K562 (cell line): ENCODE measurements around the gene CNP. TPM values are rescaled to one million over a fixed set of nuclear protein-coding genes. Genes with fewer than 3 reads are reported as not detected.

Source experiments
- BCOR ChIP-seq: fragments of 450-650 bp; IDR thresholded peaks from 2 replicates; pipeline ENCODE4 v1.6.1; 2016
- BDP1 ChIP-seq: IDR thresholded peaks from 3 replicates; pipeline ENCODE4 v1.6.1; 2011; ENCODE audit not compliant: insufficient read length, insufficient read depth
- FOXK2 ChIP-seq, 2 experiments: fragments of 450-650 bp; IDR thresholded peaks in 1 of 2; conservative IDR thresholded peaks in 1 of 2; 2 replicates each; pipeline ENCODE4 v1.6.1; 2016; ENCODE audit warnings: low read depth in 2 of 2, mild to moderate bottlenecking in 1 of 2
- KDM1A ChIP-seq, 2 experiments: fragments of 450-650 bp; IDR thresholded peaks; 2 replicates each; pipeline ENCODE4 v1.6.1; 2016; ENCODE audit warnings: mild to moderate bottlenecking in 2 of 2
- NONO ChIP-seq, 2 experiments: fragments of 200-400 bp in 1 of 2; fragments of 450-650 bp in 1 of 2; formaldehyde crosslinking in 1 of 2; IDR thresholded peaks; 2 replicates each; pipeline ENCODE4 v1.6.1; 2017; ENCODE audit warnings: low read depth in 2 of 2, mild to moderate bottlenecking in 2 of 2, moderate library complexity in 2 of 2, low read length in 1 of 2
- PML ChIP-seq: IDR thresholded peaks from 2 replicates; pipeline ENCODE4 v1.6.1; 2012; ENCODE audit warnings: low read length, inconsistent platforms
- POLR2A ChIP-seq: fragments of 450-650 bp; conservative IDR thresholded peaks from 2 replicates; pipeline ENCODE4 v1.6.1; 2016
- PTTG1 ChIP-seq: fragments of 450-650 bp; IDR thresholded peaks from 2 replicates; pipeline ENCODE4 v1.6.1; 2016; ENCODE audit warnings: low read depth, mild to moderate bottlenecking, missing genetic modification characterization, missing compliant biosample characterization
- RBFOX2 ChIP-seq: fragments of 200-400 bp; formaldehyde crosslinking; IDR thresholded peaks from 2 replicates; pipeline ENCODE4 v1.6.1; 2017; ENCODE audit warnings: low read depth, mild to moderate bottlenecking, low read length, moderate library complexity
- RBM22 ChIP-seq: fragments of 200-400 bp; formaldehyde crosslinking; IDR thresholded peaks from 2 replicates; pipeline ENCODE4 v1.6.1; 2018; ENCODE audit warnings: low read length, low read depth; ENCODE audit not compliant: poor library complexity, severe bottlenecking
- RBM25 ChIP-seq: fragments of 200-400 bp; formaldehyde crosslinking; IDR thresholded peaks from 2 replicates; pipeline ENCODE4 v1.6.1; 2018; ENCODE audit warnings: low read length, low read depth, moderate library complexity; ENCODE audit not compliant: severe bottlenecking
- SAP30 ChIP-seq: fragments of 200-600 bp; sonication (generic); IDR thresholded peaks from 2 replicates; pipeline ENCODE4 v1.6.1; 2012; ENCODE audit warnings: borderline replicate concordance, low read depth, mild to moderate bottlenecking, moderate library complexity, low read length, control low read depth, inconsistent platforms; ENCODE audit not compliant: insufficient read depth, poor library complexity, severe bottlenecking
- SP1 ChIP-seq: sonication (generic); formaldehyde crosslinking; IDR thresholded peaks from 2 replicates; pipeline ENCODE4 v1.8.1; 2022; ENCODE audit warnings: mild to moderate bottlenecking, missing genetic modification reagents
- WHSC1 ChIP-seq: IDR thresholded peaks from one replicate; pipeline ENCODE4 v1.6.1; 2012; ENCODE audit warnings: low read length, control low read depth, inconsistent platforms
- YY1 ChIP-seq, 3 experiments: IDR thresholded peaks; 2 replicates each; pipeline ENCODE4 v1.6.1; 2011; ENCODE audit warnings: low read length in 2 of 3, mild to moderate bottlenecking in 2 of 3, moderate library complexity in 2 of 3, borderline replicate concordance in 1 of 3, control low read depth in 1 of 3, low read depth in 1 of 3; ENCODE audit not compliant: insufficient read depth in 3 of 3, insufficient replicate concordance in 2 of 3, control insufficient read depth in 1 of 3, insufficient read length in 1 of 3; ENCODE audit errors: extremely low read depth in 1 of 3
- ZFP30 ChIP-seq: fragments of 250-450 bp; sonication (Bioruptor Pico); IDR thresholded peaks from 2 replicates; pipeline ENCODE4 v1.8.0; 2022; ENCODE audit warnings: moderate library complexity, mild to moderate bottlenecking, inconsistent platforms, borderline replicate concordance
- ZFP36 ChIP-seq: fragments of 150-350 bp; IDR thresholded peaks from 2 replicates; pipeline ENCODE4 v1.6.1; 2018; ENCODE audit warnings: low read length, low read depth; ENCODE audit not compliant: partially characterized antibody
- ZFX ChIP-seq: sonication (generic); formaldehyde crosslinking; IDR thresholded peaks from 2 replicates; pipeline ENCODE4 v1.8.0; 2022; ENCODE audit warnings: mild to moderate bottlenecking, missing genetic modification reagents, moderate library complexity
- ZNF232 ChIP-seq: sonication (generic); formaldehyde crosslinking; IDR thresholded peaks from 2 replicates; pipeline ENCODE4 v1.8.0; 2022; ENCODE audit warnings: mild to moderate bottlenecking, missing genetic modification reagents
- ZNF274 ChIP-seq: IDR thresholded peaks from 2 replicates; pipeline ENCODE4 v1.6.1; 2011; ENCODE audit warnings: low read depth, mild to moderate bottlenecking, low read length, moderate library complexity, borderline replicate concordance
- polyA plus RNA-seq, 8 experiments: library from polyadenylated mRNA; depleted of rRNA in 4 of 8; stranded (reverse) in 5 of 8; unstranded in 3 of 8; fragments of >200 nt; fragmentation: Nextera tagmentation in 2 of 8; fragmentation: Illumina TruSeq in 1 of 8; extraction: Ambion mirVana in 2 of 8; extraction: Trizol in 1 of 8; gene quantifications; 2 replicates each; pipeline versions ENCODE4 v1.2.1 to v1.2.3, GENCODE V29; 2011 to 2014; ENCODE audit warnings: inconsistent platforms in 1 of 8, missing spikeins in 1 of 8
- total RNA-seq, 7 experiments: library from RNA; depleted of rRNA in 6 of 7; stranded (reverse); fragments of >200 nt in 6 of 7; fragmentation: Illumina TruSeq in 2 of 7; extraction: Trizol in 2 of 7; gene quantifications; 2 replicates each; pipeline versions ENCODE4 v1.2.1 to v1.2.3, GENCODE V29; 2011 to 2021; ENCODE audit warnings: low replicate concordance in 1 of 7
- TF ChIP-seq, protein P1 (sequence below): sonication (generic); formaldehyde crosslinking; IDR thresholded peaks from 2 replicates; pipeline ENCODE4 v1.8.0; 2022; ENCODE audit warnings: missing genetic modification reagents, mild to moderate bottlenecking, moderate library complexity, borderline replicate concordance
- TF ChIP-seq, protein P2 (sequence below): fragments of 250-450 bp; sonication (Bioruptor Pico); IDR thresholded peaks from 2 replicates; pipeline ENCODE4 v1.4.0; 2020; ENCODE audit warnings: mild to moderate bottlenecking, moderate library complexity

Gene CNP
- total and polyA plus RNA-seq, 9 of the 15 experiments (the other 6 are each of a cell fraction or from before 2014, with no cell fraction given): 1.7 to 52.0 (median 29.1) TPM

DNA sequence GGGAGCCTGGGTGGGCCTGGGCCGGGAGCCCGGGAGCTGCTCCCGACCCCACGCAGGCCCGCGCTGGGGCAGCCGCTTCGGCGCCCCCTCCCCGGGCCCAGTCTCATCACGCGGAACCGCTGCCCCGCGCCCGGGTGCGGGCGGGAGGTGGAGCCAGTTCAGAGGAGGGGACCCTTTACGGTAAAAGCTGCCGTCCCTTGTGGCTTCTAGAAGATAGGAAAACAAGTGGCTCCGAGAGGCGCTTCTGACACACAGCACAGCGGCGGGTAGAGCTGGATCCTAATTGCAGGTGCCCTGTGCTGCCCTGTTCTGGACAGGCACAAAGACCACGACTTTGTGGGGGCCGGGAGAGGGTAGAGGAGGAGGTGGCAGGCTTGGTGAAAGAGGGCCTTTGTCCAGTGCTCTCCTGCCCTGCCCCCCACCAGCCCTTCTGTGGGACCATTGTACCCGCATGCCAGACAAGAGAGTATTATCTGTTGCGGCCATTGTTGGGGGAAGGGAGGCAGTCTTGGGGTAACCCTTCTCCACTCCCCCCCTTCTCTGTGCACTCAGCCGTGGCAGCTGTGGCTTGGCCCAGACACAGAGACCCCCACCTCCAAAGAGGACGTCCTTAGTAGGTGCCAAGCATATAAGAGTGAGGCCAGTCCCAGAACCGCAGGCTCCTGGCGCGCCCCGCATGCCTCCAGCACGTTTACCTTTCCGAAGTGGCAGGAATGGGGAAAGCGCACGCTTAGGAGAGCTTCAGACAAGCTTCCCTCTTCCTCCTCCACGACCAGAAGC is 736 bp downstream of the CNP start (continued):
- TF ChIP-seq FOXK2 (conservative IDR thresholded peaks at IDR 0.05 in 1 of 2, IDR thresholded peaks at IDR 0.05 in 1 of 2; ENCODE audit: low read depth in 2 of 2) (no peak), YY1 (IDR thresholded peaks at IDR 0.05; ENCODE audit: borderline replicate concordance in 1 of 3, control insufficient read depth in 1 of 3, extremely low read depth in 1 of 3, insufficient read depth in 3 of 3, insufficient read length in 1 of 3, insufficient replicate concordance in 2 of 3, low read depth in 1 of 3, low read length in 2 of 3) (peak in 1 of 3 experiments; percentile 34), ZNF274 (no peak), POLR2A (peak; percentile 10; the same call in 1 of the 2 replicates), RBFOX2 (no peak; the same call in 1 of the 2 replicates), ZFP30 (CRISPR knock-in tag) (no peak), PTTG1 (tag) (no peak), NONO (IDR thresholded peaks at IDR 0.05; ENCODE audit: low read depth in 2 of 2, low read length in 1 of 2) (0 out of 4 replicates have a peak, but pooled peaks of 1 of the 2 experiments have one; percentile 13), RBM22 (peak; percentile 73), SAP30 (peak; percentile 27), RBM25 (peak; percentile 54), PML (0 out of 2 replicates have a peak, but pooled peaks have one; percentile 15), WHSC1 (no peak), ZFX (CRISPR knock-in tag) (0 out of 2 replicates have a peak, but pooled peaks have one; percentile 50), BDP1 (no peak), KDM1A (IDR thresholded peaks at IDR 0.05) (peak in 1 of 2 experiments; percentile 56; a peak in 1 of 4 replicates), ZNF232 (CRISPR knock-in tag) (no peak), ZFP36 (peak; percentile 88), SP1 (CRISPR knock-in tag) (0 out of 2 replicates have a peak, but pooled peaks have one; percentile 10), BCOR (peak; percentile 85)
- TF ChIP-seq, protein P1, sequence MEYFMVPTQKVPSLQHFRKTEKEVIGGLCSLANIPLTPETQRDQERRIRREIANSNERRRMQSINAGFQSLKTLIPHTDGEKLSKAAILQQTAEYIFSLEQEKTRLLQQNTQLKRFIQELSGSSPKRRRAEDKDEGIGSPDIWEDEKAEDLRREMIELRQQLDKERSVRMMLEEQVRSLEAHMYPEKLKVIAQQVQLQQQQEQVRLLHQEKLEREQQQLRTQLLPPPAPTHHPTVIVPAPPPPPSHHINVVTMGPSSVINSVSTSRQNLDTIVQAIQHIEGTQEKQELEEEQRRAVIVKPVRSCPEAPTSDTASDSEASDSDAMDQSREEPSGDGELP (CRISPR knock-in tag): 0 out of 2 replicates have a peak, but pooled peaks have one; percentile 1
- TF ChIP-seq, protein P2, sequence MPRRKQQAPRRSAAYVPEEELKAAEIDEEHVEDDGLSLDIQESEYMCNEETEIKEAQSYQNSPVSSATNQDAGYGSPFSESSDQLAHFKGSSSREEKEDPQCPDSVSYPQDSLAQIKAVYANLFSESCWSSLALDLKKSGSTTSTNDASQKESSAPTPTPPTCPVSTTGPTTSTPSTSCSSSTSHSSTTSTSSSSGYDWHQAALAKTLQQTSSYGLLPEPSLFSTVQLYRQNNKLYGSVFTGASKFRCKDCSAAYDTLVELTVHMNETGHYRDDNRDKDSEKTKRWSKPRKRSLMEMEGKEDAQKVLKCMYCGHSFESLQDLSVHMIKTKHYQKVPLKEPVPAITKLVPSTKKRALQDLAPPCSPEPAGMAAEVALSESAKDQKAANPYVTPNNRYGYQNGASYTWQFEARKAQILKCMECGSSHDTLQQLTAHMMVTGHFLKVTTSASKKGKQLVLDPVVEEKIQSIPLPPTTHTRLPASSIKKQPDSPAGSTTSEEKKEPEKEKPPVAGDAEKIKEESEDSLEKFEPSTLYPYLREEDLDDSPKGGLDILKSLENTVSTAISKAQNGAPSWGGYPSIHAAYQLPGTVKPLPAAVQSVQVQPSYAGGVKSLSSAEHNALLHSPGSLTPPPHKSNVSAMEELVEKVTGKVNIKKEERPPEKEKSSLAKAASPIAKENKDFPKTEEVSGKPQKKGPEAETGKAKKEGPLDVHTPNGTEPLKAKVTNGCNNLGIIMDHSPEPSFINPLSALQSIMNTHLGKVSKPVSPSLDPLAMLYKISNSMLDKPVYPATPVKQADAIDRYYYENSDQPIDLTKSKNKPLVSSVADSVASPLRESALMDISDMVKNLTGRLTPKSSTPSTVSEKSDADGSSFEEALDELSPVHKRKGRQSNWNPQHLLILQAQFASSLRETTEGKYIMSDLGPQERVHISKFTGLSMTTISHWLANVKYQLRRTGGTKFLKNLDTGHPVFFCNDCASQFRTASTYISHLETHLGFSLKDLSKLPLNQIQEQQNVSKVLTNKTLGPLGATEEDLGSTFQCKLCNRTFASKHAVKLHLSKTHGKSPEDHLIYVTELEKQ (CRISPR knock-in tag): no peak
